ENCODE measurements around the gene PLAGL2.

Gene PLAGL2

GRCh38 chr20:32149566-32150170, 57.9 kb downstream of the PLAGL2 start:
- TF ChIP-seq, protein P1, sequence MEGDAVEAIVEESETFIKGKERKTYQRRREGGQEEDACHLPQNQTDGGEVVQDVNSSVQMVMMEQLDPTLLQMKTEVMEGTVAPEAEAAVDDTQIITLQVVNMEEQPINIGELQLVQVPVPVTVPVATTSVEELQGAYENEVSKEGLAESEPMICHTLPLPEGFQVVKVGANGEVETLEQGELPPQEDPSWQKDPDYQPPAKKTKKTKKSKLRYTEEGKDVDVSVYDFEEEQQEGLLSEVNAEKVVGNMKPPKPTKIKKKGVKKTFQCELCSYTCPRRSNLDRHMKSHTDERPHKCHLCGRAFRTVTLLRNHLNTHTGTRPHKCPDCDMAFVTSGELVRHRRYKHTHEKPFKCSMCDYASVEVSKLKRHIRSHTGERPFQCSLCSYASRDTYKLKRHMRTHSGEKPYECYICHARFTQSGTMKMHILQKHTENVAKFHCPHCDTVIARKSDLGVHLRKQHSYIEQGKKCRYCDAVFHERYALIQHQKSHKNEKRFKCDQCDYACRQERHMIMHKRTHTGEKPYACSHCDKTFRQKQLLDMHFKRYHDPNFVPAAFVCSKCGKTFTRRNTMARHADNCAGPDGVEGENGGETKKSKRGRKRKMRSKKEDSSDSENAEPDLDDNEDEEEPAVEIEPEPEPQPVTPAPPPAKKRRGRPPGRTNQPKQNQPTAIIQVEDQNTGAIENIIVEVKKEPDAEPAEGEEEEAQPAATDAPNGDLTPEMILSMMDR (conservative IDR thresholded peaks at IDR 0.05; ENCODE audit: low read length) = no peak
- TF ChIP-seq EZH2phosphoT487 (IDR thresholded peaks at IDR 0.05; ENCODE audit: borderline replicate concordance) = no peak
- Histone ChIP-seq H3K36me3 (ENCODE audit: insufficient read depth, low read length) (peaks cover 74% of the 10 kb centered on the region; the same call in 1 of the 2 replicates), H3K9me2 (replicated peaks; ENCODE audit: low read depth, low read length) (no peaks in the 10 kb centered on the region), H3K9me3 (ENCODE audit: insufficient read depth, low read depth, low read length) (no peaks in the 10 kb centered on the region), H2AFZ (ENCODE audit: low read length) (no peak overlapping the region), H3K4me1 (ENCODE audit: insufficient read depth, low read length, poor library complexity, severe bottlenecking) (no peaks in the 10 kb centered on the region), H3K4me3 (ENCODE audit: low read length, poor library complexity, severe bottlenecking) (no peak overlapping the region), H3K4me2 (ENCODE audit: low read depth, low read length, poor library complexity, severe bottlenecking) (no peak overlapping the region), H4K20me1 (ENCODE audit: insufficient read depth, low read length, poor library complexity, severe bottlenecking) (no peaks in the 10 kb centered on the region), H3K79me2 (ENCODE audit: insufficient read depth, low read length) (no peaks in the 10 kb centered on the region), H3K27me3 (ENCODE audit: insufficient read depth, low read length, poor library complexity, severe bottlenecking) (no peaks in the 10 kb centered on the region), H3K9ac (ENCODE audit: low read depth, low read length, poor library complexity, severe bottlenecking) (no peak overlapping the region), H3F3A (ENCODE audit: low read depth) (no peaks in the 10 kb centered on the region)

DNA sequence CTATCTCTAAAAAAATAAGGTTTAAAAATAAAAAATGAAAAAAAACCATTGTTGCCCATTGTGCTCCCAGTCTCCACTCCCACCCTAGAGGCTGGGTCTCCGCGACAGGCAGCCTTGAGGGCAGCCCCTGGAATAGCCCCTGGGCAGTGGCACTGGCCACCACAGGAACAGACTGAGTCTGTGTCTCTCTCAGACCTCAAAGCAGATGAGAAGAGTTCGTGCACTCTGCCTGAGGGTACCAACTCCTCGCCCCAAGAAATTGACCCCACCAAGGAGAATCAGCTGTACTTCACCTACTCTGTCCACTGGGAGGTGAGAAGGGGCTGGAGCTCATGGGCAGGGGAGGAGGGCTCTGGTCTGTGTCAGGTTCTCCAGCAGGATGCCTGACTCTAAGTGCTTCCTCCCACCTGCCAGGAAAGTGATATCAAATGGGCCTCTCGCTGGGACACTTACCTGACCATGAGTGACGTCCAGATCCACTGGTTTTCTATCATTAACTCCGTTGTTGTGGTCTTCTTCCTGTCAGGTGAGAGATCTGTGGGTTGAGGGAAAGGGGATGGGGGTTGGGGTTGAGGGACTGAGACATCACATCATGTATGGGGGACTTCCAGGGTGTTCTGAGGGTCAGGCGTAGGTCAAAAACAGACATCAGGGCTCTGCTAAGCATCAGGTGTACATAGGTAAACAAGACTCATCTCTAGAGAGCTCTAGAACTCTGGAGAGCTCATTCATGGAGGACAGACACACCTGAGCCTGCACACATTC, 62.5 kb downstream of the PLAGL2 start:
- H3K9me2 ChIP-seq (replicated peaks; ENCODE audit: low read depth, low read length) = no peaks in the 10 kb centered on the region
- H3K27me3 ChIP-seq (ENCODE audit: insufficient read depth, low read length, poor library complexity, severe bottlenecking) = no peaks in the 10 kb centered on the region
- H3K79me2 ChIP-seq (ENCODE audit: insufficient read depth, low read length) = no peaks in the 10 kb centered on the region
- no peaks in the 10 kb centered on the region for H3K9me3 ChIP-seq (ENCODE audit: insufficient read depth, low read depth, low read length)
- no peaks in the 10 kb centered on the region for H3K4me1 ChIP-seq (ENCODE audit: insufficient read depth, low read length, poor library complexity, severe bottlenecking)
- no peak overlapping the region for H2AFZ ChIP-seq (ENCODE audit: low read length)
- H3K4me2 ChIP-seq (ENCODE audit: low read depth, low read length, poor library complexity, severe bottlenecking) = no peak overlapping the region
- TF ChIP-seq, protein P1 (conservative IDR thresholded peaks at IDR 0.05; ENCODE audit: low read length) = no peak
- TF ChIP-seq EZH2phosphoT487 (IDR thresholded peaks at IDR 0.05; ENCODE audit: borderline replicate concordance) = no peak
- peaks cover 84% of the 10 kb centered on the region; the same call in 1 of the 2 replicates for H3K36me3 ChIP-seq (ENCODE audit: insufficient read depth, low read length)
- no peaks in the 10 kb centered on the region for H3F3A ChIP-seq (ENCODE audit: low read depth)
- no peak overlapping the region for H3K4me3 ChIP-seq (ENCODE audit: low read length, poor library complexity, severe bottlenecking)
- H4K20me1 ChIP-seq (ENCODE audit: insufficient read depth, low read length, poor library complexity, severe bottlenecking) = no peaks in the 10 kb centered on the region
- no peak overlapping the region for H3K9ac ChIP-seq (ENCODE audit: low read depth, low read length, poor library complexity, severe bottlenecking)

GRCh38 chr20:32142991-32143390, 64.6 kb downstream of the PLAGL2 start:
- Histone ChIP-seq H3F3A (ENCODE audit: low read depth) (no peaks in the 10 kb centered on the region), H2AFZ (ENCODE audit: low read length) (no peak overlapping the region), H4K20me1 (ENCODE audit: insufficient read depth, low read length, poor library complexity, severe bottlenecking) (no peaks in the 10 kb centered on the region), H3K9me2 (replicated peaks; ENCODE audit: low read depth, low read length) (no peaks in the 10 kb centered on the region), H3K79me2 (ENCODE audit: insufficient read depth, low read length) (no peaks in the 10 kb centered on the region), H3K9ac (ENCODE audit: low read depth, low read length, poor library complexity, severe bottlenecking) (no peak overlapping the region), H3K4me2 (ENCODE audit: low read depth, low read length, poor library complexity, severe bottlenecking) (no peak overlapping the region), H3K4me3 (ENCODE audit: low read length, poor library complexity, severe bottlenecking) (no peak overlapping the region), H3K9me3 (ENCODE audit: insufficient read depth, low read depth, low read length) (no peaks in the 10 kb centered on the region), H3K36me3 (ENCODE audit: insufficient read depth, low read length) (peaks cover 90% of the 10 kb centered on the region; the same call in 1 of the 2 replicates), H3K4me1 (ENCODE audit: insufficient read depth, low read length, poor library complexity, severe bottlenecking) (no peaks in the 10 kb centered on the region), H3K27me3 (ENCODE audit: insufficient read depth, low read length, poor library complexity, severe bottlenecking) (no peaks in the 10 kb centered on the region)
- no peak for TF ChIP-seq EZH2phosphoT487 (IDR thresholded peaks at IDR 0.05; ENCODE audit: borderline replicate concordance)
- TF ChIP-seq, protein P1 (conservative IDR thresholded peaks at IDR 0.05; ENCODE audit: low read length) = no peak
